PC-9 (cell line): ENCODE data around the gene LGI1.

Experiments
- CTCF ChIP-seq: fragments of 200-600 bp; sonication (generic); conservative IDR thresholded peaks from 2 replicates; pipeline ENCODE4 v1.6.1; 2017; ENCODE audit warnings: mixed run types, antibody characterized with exemption, mild to moderate bottlenecking, moderate library complexity
- EZH2 ChIP-seq: fragments of 200-600 bp; sonication (generic); IDR thresholded peaks from 2 replicates; pipeline ENCODE4 v1.8.0; 2017; ENCODE audit warnings: antibody characterized with exemption, low read depth

DNA sequence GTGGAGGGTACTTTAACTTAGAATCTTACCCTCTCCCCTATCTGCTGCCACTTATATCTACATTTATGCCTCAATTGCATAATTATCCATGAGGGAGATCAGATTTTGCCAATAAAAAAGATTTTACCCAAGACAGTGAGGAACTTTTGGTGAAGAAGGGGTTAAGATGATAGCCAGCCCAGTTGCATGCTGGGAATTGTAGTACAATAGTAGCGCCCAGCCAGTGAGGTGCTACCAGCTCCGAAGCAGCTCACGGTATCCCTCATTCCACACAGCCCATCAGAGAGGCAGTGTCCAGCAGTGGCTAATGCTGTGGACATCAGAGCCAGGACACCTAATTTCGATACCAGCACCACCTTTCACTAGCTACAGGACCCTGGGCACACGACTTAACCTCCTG is 5.9 kb upstream of the LGI1 start:
- no peak for TF ChIP-seq CTCF
- no peak for TF ChIP-seq EZH2
